Placental epithelial cell (primary cell): ENCODE results near the gene SERPINB8. TPM values are rescaled to one million over a fixed set of nuclear protein-coding genes. Genes with fewer than 3 reads are reported as not detected.

ENCODE experiments used
- total RNA-seq: library from RNA; depleted of rRNA; stranded (reverse); fragments of >200 nt; gene quantifications from 2 replicates; pipeline ENCODE4 v1.2.3, GENCODE V29; 2012

SERPINB8 gene
- 3.8 and 4.7 TPM in 2 replicates for total RNA-seq

GRCh38 chr18:63969942-63970808 is at the start of gene SERPINB8:
TSS of gene SERPINB8 (plus strand) at chr18:63970081. CDS start at chr18:63978309, 8,228 bp downstream.

DNA sequence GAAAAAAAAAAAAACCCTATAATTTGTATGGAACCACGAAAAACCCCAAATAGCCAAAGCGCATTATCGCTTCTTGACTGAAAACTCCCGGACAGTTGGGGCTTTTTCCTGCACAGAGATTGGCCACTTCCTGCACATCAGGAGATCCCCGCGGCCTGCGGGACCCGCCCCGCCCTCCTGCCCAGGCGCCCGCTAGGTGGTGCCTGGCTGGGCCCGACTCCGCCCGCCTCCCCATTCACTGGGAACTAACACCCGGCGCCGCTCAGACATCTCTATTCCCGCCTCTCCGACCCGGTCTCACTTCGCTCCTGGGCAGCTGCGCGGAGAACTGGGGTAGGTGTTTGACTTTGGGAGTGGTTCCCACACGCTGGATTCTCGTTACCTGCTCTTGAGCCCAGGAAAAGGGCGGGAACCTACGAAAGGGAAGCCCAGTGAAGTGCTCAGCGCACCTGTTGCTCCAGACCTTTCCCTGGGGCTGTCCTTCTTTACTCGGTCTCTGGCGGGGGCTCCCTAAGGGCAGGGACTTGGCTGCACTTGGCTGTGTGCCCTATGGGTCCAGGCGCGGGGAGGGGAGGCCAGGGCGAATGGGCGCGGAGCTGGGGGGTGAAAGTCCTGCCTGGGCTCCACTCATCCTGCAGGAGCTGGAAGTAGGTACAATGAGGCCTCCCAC is 20.7 kb upstream of the SERPINB8 start, which contains the start of gene HMSD:
TSS of gene HMSD (plus strand) at position 234 of the 670 bp plus-strand sequence. CDS start 4,155 bp downstream, outside the sequence.

Other genes with a start within 250 kb of the SERPINB8 start
- 0.79 and 15.1 TPM in 2 replicates for gene SERPINB7, start 194.7 kb upstream of the SERPINB8 start, total RNA-seq
- gene SERPINB2, start 82.4 kb upstream of the SERPINB8 start, total RNA-seq = 0.98 and 4.7 TPM in 2 replicates
- gene SERPINB10, start 62.1 kb upstream of the SERPINB8 start, total RNA-seq = not detected in 2 replicates
- gene HMSD, start 20.8 kb upstream of the SERPINB8 start, total RNA-seq = not detected in 2 replicates
- not detected in 2 replicates for gene LINC00305, start 179.0 kb downstream of the SERPINB8 start, total RNA-seq